Measurements from ENCODE around the gene SNHG17. TPM values are rescaled to one million over a fixed set of nuclear protein-coding genes. Genes with fewer than 3 reads are reported as not detected.

Gene SNHG17
- total and polyA plus RNA-seq, 2 of the 4 experiments (the other 2 are of a cell fraction) = 5.4 to 38.2 TPM

DNA sequence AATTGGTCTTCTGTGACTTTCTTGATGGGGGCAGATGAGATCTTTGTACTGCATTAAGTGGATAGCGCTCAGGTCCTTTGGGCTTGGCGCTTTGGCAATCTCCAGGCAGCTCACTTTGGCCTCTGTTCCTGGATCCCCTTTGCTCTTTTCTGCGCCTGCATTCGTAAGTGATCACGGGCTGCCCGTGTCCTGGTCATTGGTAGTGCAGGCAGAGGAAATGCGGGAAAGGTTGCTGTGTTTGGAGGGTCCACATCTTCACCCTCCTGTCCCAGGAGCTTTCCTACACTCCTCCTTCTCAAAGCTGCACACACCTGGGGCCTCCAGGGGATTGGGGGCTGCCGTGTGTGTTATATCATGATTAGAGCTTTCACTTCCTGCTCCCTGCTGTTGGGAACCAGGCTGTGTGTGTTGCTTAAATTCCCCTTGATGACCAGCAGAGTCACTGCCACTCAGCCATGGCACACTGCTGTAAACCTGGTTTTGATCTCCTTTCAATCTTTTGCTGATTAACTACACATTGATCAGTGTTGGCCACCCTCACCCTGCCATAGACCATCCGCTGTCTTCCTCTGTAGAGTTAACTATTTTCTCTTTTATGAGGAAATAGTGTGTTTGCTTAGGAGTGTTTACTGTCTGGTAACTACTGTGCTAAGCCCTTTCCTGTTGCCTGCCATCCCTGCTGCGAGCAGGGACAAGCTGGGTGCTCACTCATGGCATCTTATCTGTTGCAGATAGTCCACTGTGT, 13.0 kb upstream of the SNHG17 start:
- Histone ChIP-seq H4K8ac (ENCODE audit: low read depth in 2 of 2, low read length in 2 of 2) (no peak overlapping the region), H3K9ac (ENCODE audit: low read depth, low read length) (no peak overlapping the region), H3K4ac (ENCODE audit: low read depth, low read length) (no peak overlapping the region), H4K91ac (ENCODE audit: insufficient read depth, low read depth, low read length) (no peak overlapping the region), H3K79me1 (ENCODE audit: low read depth in 1 of 2, low read length in 2 of 2) (peaks cover 8 to 49% of the 10 kb centered on the region in 2 experiments; a peak in 3 of 4 replicates), H2AK5ac (ENCODE audit: low read depth, low read length) (0 out of 2 replicates have a peak overlapping the region, but pooled peaks have one; percentile 13), H3K14ac (replicated peaks; ENCODE audit: low read depth, low read length) (no peak overlapping the region), H2AK9ac (replicated peaks; ENCODE audit: low read depth, low read length, poor library complexity) (peak overlapping the region; percentile 44), H2AFZ (replicated peaks; ENCODE audit: low read length, poor library complexity) (no peak overlapping the region), H3K18ac (ENCODE audit: low read depth, low read length) (no peak overlapping the region), H4K20me1 (ENCODE audit: insufficient read depth, low read length) (no peaks in the 10 kb centered on the region), H2BK5ac (ENCODE audit: low read depth, low read length, poor library complexity, severe bottlenecking) (no peak overlapping the region), H2BK15ac (ENCODE audit: low read depth, low read length) (no peak overlapping the region), H3K56ac (ENCODE audit: extremely low read depth, insufficient read depth, low read length) (no peak overlapping the region), H4K5ac (ENCODE audit: low read depth, low read length) (no peak overlapping the region), H3K9me1 (ENCODE audit: insufficient read depth, low read length) (peaks cover 22% of the 10 kb centered on the region), H2BK120ac (ENCODE audit: low read depth, low read length) (no peak overlapping the region), H3K36me3 (ENCODE audit: control insufficient read depth, insufficient read depth, low read length) (peaks cover 27% of the 10 kb centered on the region), H3K4me1 (ENCODE audit: control insufficient read depth, insufficient read depth, low read length) (peaks cover 8% of the 10 kb centered on the region), H2BK20ac (ENCODE audit: low read depth, low read length) (no peak overlapping the region), H3K27ac (ENCODE audit: insufficient read depth, low read length) (no peak overlapping the region), H3K4me3 (ENCODE audit: insufficient read depth, low read depth, low read length) (no peak overlapping the region), H3K27me3 (ENCODE audit: control insufficient read depth, insufficient read depth, low read length) (no peaks in the 10 kb centered on the region), H3K9me3 (ENCODE audit: control insufficient read depth, insufficient read depth, low read length) (no peaks in the 10 kb centered on the region), H3K4me2 (ENCODE audit: low read depth, low read length) (no peak overlapping the region; the same call in 1 of the 2 replicates), H3K23ac (ENCODE audit: low read depth, low read length) (peak overlapping the region; percentile 10; the same call in 1 of the 2 replicates)
- dilution Hi-C loops (cut with HindIII; ENCODE audit: low sequenced_read_pairs, unreplicated experiment) (no loop called here), intact Hi-C loops (cut with micrococcal nuclease) (no loop called here), in situ Hi-C loops (cut with MboI; ENCODE audit: low sequenced_read_pairs) (no loop called here)
- DNase-seq (no peak), ATAC-seq (ENCODE audit: low read depth) (no peak)
- BruUV-seq (replicated peaks) = no TSS peak
- ChIA-PET CTCF (interaction anchor here (0.6 kb wide), 1 partner anchor 579 kb away, joined by 4 read pairs; no protein-coding TSS in a partner anchor), POLR2A (ENCODE audit: unreplicated experiment) (interaction anchor here (2.2 kb wide), 1 partner anchor 13 kb away, joined by 10 read pairs; the partner anchor contains the start of gene SNHG17)
- WGBS, 2 experiments (ENCODE audit: extremely low coverage in 2 of 2, insufficient read length in 1 of 2) = no CpG with 5 or more reads among the region's 10 CpGs
- TF ChIP-seq POLR2A (IDR thresholded peaks at IDR 0.05; ENCODE audit: low read depth, low read length) (no peak), CEBPB (IDR thresholded peaks at IDR 0.05; ENCODE audit: low read depth, low read length) (no peak), MAZ (IDR thresholded peaks at IDR 0.05; ENCODE audit: borderline replicate concordance, low read depth, low read length) (no peak), NFE2L2 (IDR thresholded peaks at IDR 0.05; ENCODE audit: low read depth, low read length) (no peak)
